NCI-H526 treated with DMSO at 0.1 percent for 48 hours (cell line): Measurements from ENCODE around the gene C19orf44.
"Not testable (repeated sequence)": the region's sequence is repeated elsewhere in the genome, so short reads cannot be mapped to it uniquely, and the experiment has no call there.

Experiments
- DNase-seq: peaks from one replicate; lab custom pipeline; 2025; lab: John Stamatoyannopoulos, UW

C19orf44 gene

GRCh38 chr19:16537111-16537510, 40.9 kb downstream of the C19orf44 start:
- no peak for DNase-seq

- DNase-seq, result no peak
Observed at GRCh38 chr19:16540948-16541347, 44.8 kb downstream of the C19orf44 start.

- DNase-seq, result no peak
Observed at GRCh38 chr19:16541526-16542044, 45.4 kb downstream of the C19orf44 start.

- peak; percentile 69 for DNase-seq
Observed at GRCh38 chr19:16542045-16542909, 46.1 kb downstream of the C19orf44 start, which contains the start of gene CHERP. Gene CHERP (minus strand): TSS chr19:16542437. CDS start chr19:16542378, 59 bp downstream.

- no peak for DNase-seq
Observed at GRCh38 chr19:16542910-16543472, 46.8 kb downstream of the C19orf44 start.

- DNase-seq, result not testable (repeated sequence)
Observed at GRCh38 chr19:16543734-16544133, 47.5 kb downstream of the C19orf44 start.

- no peak for DNase-seq
Observed at GRCh38 chr19:16544473-16545231, 48.5 kb downstream of the C19orf44 start.

GRCh38 chr19:16548956-16549355, 52.8 kb downstream of the C19orf44 start:
- no peak for DNase-seq

- DNase-seq, result not testable (repeated sequence)
Observed at GRCh38 chr19:16551902-16552301, 55.7 kb downstream of the C19orf44 start.

- no peak for DNase-seq
Observed at GRCh38 chr19:16554776-16555175, 58.6 kb downstream of the C19orf44 start.

- DNase-seq, result no peak
Observed at GRCh38 chr19:16559780-16560276, 63.6 kb downstream of the C19orf44 start.

GRCh38 chr19:16561382-16561781, 65.2 kb downstream of the C19orf44 start:
- DNase-seq, result no peak

- DNase-seq, result no peak
Observed at GRCh38 chr19:16562608-16563025, 66.4 kb downstream of the C19orf44 start.

GRCh38 chr19:16564842-16565241, 68.6 kb downstream of the C19orf44 start:
- no peak for DNase-seq

- no peak for DNase-seq
Observed at GRCh38 chr19:16566161-16566560, 70.0 kb downstream of the C19orf44 start.

GRCh38 chr19:16566702-16567101, 70.5 kb downstream of the C19orf44 start:
- no peak for DNase-seq

GRCh38 chr19:16569609-16570320, 73.6 kb downstream of the C19orf44 start:
- DNase-seq, result no peak
